Ovary (tissue), 3 donors: Measurements from ENCODE around the gene CARD8.
"Not testable (repeated sequence)": the region's sequence is repeated elsewhere in the genome, so short reads cannot be mapped to it uniquely, and the experiment has no call there.

Experiments used
- CTCF ChIP-seq, 3 donors: fragments of 450-650 bp in 2 of 3; fragments of 200-600 bp in 1 of 3; IDR thresholded peaks; one replicate each; pipeline versions ENCODE4 v1.5.1 to v1.8.0; 2016 to 2022; ENCODE audit warnings: antibody characterized with exemption in 3 of 3, mild to moderate bottlenecking in 1 of 3
- EP300 ChIP-seq: sonication (generic); formaldehyde crosslinking; IDR thresholded peaks from one replicate; pipeline ENCODE4 v1.6.1; 2017; ENCODE audit warnings: antibody characterized with exemption
- POLR2A ChIP-seq: fragments of 450-650 bp; IDR thresholded peaks from one replicate; pipeline ENCODE4 v1.6.1; 2017; ENCODE audit warnings: antibody characterized with exemption, mild to moderate bottlenecking, moderate library complexity
- donor health status: DM: no; HTN: no; CAD: no.

GRCh38 chr19:48265326-48265725 is 9.6 kb upstream of the CARD8 start:
- TF ChIP-seq POLR2A; CTCF (IDR thresholded peaks at IDR 0.05); EP300: not testable (repeated sequence)
